ENCODE measurements around the gene MDC1.
"Not testable (repeated sequence)": the region's sequence is repeated elsewhere in the genome, so short reads cannot be mapped to it uniquely, and the experiment has no call there.

DNA sequence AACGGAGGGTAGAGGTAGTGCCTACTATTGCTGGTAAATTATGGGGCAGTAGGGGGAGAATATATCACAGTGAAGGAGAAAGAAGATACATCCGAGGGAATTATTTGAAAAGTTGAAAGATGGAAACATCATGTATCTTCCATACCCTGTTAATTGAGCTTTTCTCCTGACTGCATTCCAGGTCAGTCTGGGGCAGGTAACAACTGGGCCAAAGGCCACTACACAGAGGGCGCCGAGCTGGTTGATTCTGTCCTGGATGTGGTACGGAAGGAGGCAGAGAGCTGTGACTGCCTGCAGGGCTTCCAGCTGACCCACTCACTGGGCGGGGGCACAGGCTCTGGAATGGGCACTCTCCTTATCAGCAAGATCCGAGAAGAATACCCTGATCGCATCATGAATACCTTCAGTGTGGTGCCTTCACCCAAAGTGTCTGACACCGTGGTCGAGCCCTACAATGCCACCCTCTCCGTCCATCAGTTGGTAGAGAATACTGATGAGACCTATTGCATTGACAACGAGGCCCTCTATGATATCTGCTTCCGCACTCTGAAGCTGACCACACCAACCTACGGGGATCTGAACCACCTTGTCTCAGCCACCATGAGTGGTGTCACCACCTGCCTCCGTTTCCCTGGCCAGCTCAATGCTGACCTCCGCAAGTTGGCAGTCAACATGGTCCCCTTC lies 6.2 kb upstream of the MDC1 start:
- not testable (repeated sequence) for TF ChIP-seq CTCF, EP300 (IDR thresholded peaks at IDR 0.05)

All from tibial nerve (tissue), 4 donors.